Left ventricle myocardium superior (tissue), 1 donor: Measurements from ENCODE around the gene ZFR. TPM values are rescaled to one million over a fixed set of nuclear protein-coding genes. Genes with fewer than 3 reads are reported as not detected.
A peak's percentile ranks its signal among the peaks of the same experiment; 100 is the strongest.
"Not testable (repeated sequence)": the region's sequence is repeated elsewhere in the genome, so short reads cannot be mapped to it uniquely, and the experiment has no call there.

Source experiments
- ATAC-seq: fragments of 200-7000 bp; cut with Tn5 transposase; one replicate; pipeline ENCODE4 v1.9.1; 2020; ENCODE audit warnings: mild to moderate bottlenecking, moderate library complexity
- DNase-seq: peaks from one replicate; pipeline ENCODE4 v3.0.0-alpha.2; 2020
- intact Hi-C: fragments of 100-400 bp; cut with micrococcal nuclease; formaldehyde crosslinking; loops from one replicate; pipeline ENCODE4 v1.11.0; 2022
- total RNA-seq: library from RNA; stranded (reverse); fragmentation: NEBNext Ultra II Directional; extraction: Animal tissue kit (Norgen Biotek cat#: 25700); gene quantifications from one replicate; pipeline ENCODE4 v1.2.1, GENCODE V29; 2021
- donor health status: DM: no; HTN: yes; CAD: no; lungs with severe emphysema.

ZFR gene
- total RNA-seq, 1 donor from 2014 or later: 51.6 TPM

DNA sequence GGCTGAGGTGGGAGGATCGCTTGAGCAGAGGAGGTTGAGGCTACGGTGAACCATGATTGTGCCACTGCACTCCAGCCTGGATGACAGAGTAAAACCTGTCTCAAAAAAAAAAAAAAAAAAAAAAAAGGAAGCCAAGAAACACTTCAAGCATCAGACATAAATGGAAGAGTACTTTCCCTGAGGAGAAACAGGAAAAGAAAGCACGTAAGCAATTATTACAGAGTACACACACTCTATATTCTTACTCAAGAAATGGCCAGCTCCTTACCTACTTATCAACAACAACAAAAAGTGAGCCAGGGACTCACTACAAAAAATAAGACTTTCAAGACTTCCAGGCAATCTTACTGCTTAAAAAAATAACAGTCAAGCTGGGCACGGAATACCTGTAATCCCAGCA is 21.8 kb downstream of the ZFR start:
- intact Hi-C loops: no loop called here
- DNase-seq (no peak), ATAC-seq (no peak)

GRCh38 chr5:32421075-32421474 is 23.5 kb downstream of the ZFR start:
- ATAC-seq (peak; percentile 51), DNase-seq (no peak)
- intact Hi-C loops: no loop called here

GRCh38 chr5:32420506-32420905 is 24.0 kb downstream of the ZFR start:
- ATAC-seq (peak; percentile 53), DNase-seq (no peak)
- intact Hi-C loops: no loop called here

- peak; percentile 49 for DNase-seq
- ATAC-seq: peak; percentile 81
- intact Hi-C loops: no loop called here
These were observed 24.7 kb downstream of the ZFR start for GRCh38 chr5:32419791-32420190.

GRCh38 chr5:32413466-32414263 is 30.9 kb downstream of the ZFR start:
- peak; percentile 79 for ATAC-seq
- no peak for DNase-seq
- intact Hi-C loops: no loop called here

DNA sequence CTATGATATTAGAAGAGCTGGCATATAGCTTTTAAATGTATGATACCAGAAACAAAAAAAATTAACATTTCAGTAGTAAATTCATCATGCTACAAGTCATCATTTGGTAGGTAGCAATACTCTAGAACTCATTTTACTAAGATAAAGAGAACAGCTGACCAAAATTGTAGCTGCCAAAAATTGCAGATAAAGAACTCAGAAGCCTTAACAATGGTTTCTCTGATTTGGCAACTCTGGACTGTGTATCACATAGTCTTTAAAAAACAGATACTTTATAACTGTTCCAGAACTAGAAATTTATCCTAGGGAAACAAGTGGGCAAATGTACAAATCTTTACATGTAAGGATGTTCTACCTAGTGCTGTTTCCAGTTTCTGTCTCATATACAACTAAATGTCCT is 33.9 kb downstream of the ZFR start:
- ATAC-seq: peak; percentile 45
- intact Hi-C loops: no loop called here
- no peak for DNase-seq

DNA sequence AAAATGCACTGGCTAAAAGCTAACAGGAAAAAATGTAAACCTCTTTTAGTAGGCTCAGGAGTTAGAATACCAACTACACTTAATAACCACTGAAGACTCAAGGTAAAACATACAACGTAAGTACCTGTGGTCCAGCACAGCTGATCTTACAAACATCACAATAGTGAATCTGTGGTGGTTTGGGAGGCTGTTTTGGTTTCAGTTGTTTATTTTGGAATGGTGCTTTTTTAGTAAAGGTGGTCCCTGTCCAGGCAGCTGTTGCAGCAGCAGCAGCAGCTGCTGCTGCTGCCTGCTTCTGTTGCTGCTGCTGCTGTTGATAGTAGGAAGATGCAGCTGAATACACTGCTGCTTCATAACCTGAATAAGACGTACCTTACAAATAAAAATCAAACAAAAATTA is 37.9 kb downstream of the ZFR start:
- no peak for ATAC-seq
- intact Hi-C loops: no loop called here
- DNase-seq: no peak

GRCh38 chr5:32405507-32405906 is 39.0 kb downstream of the ZFR start:
- ATAC-seq: no peak

DNA sequence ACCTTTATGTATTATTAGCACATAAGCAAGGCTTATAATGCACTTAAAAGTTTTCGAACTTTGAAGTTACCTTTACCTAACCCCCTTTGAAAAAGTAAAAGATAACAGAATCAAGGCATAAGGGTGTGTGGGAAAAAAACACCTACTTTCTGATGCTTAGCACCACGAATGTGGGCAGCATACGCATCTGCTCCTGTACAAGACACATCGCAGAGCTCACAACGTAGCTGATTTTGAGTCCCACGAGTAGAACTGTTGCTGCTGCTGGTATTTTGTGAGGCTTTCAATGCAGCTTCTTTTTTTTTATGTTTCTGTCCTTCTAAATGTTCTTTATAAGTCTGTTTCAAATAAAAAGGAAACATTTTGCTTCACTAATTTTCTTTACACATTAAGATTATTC is 40.8 kb downstream of the ZFR start:
- ATAC-seq (no peak), DNase-seq (no peak)
- intact Hi-C loops: no loop called here

More at GRCh38 chr5:32405507-32405906, 39.0 kb downstream of the ZFR start:
- DNase-seq: no peak
- intact Hi-C loops: no loop called here

GRCh38 chr5:32400401-32400800 is 44.1 kb downstream of the ZFR start:
- ATAC-seq: no peak

DNA sequence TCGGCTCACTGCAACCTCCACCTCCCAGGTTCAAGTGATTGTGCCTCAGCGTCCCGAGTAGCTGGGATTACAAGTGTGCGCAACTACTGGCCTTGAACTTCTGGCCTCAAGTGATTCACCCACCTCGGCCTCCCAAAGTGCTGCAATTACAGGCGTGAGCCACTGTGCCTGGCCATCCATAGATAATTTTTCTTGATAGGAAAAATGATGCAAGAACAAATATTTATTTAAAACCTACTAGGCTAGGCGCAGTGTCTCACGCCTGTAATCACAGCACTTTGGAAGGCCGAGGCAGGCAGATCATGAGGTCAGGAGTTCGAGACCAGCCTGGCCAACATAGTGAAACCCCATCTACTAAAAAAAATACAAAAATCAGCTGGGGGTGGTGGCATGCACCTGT is 45.8 kb downstream of the ZFR start:
- ATAC-seq, intact Hi-C loops, DNase-seq: not testable (repeated sequence)

More at GRCh38 chr5:32400401-32400800, 44.1 kb downstream of the ZFR start:
- intact Hi-C loops: no loop called here
- DNase-seq: no peak

DNA sequence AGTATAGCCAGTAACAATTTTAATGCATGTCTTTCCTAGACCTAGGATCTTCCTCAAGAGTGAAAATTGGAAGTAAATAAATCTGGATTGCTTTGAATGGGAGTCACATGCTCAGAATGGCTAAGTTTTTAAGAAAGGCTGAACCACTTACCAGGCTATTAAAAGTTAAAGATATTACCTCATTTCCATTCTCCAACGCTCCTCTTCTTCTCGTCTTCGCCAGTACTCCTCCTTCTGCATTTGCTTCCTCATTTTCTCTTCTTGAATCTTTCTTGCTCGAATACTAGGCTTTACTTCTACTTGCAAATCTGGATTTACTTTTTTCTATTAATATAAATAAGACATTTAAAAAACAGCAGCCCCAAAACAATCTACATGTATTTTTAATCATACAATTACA is 49.6 kb downstream of the ZFR start:
- intact Hi-C loops: no loop called here
- no peak for ATAC-seq

GRCh38 chr5:32392039-32392438 is 52.5 kb downstream of the ZFR start:
- intact Hi-C loops: no loop called here
- DNase-seq (no peak), ATAC-seq (no peak)

More for the DNA sequence above, 49.6 kb downstream of the ZFR start:
- no peak for DNase-seq

DNA sequence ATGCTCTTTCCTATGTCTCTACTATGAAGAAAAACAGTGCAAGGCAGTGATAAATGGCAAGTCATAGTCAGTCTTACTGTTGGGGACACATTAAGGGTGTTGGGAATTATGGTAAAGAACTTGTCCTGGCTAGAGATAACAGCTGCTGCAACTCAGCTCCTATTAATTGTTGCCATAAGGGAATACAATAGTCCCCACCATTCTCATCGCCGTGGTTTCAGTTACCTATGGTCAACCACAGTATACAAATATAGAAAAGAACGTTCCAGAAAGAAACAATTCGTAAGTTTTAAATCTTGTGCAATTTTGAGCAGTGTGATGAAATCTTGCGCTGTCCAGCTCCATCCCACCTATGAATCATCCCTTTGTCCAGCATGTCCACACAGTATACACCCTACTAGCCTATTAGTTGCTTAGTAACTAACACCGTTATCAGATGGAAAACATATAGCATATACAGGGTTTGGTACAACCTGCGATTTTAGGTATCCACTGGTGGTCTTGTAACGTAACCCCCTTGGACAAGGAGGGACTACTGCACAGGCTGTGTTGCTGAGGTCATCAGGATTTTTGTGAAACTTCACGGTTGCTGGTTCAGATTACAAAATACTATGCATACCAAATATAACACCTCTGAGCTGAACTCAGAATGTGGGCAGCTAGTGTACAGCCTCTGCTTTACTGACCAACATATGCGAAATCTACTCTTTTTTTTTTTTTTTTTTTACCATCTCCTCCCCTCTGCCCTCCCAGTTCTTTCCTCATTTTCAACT is 53.5 kb downstream of the ZFR start:
- intact Hi-C loops: no loop called here
- DNase-seq (no peak), ATAC-seq (peak; percentile 57)

GRCh38 chr5:32388432-32389129 is 56.0 kb downstream of the ZFR start:
- intact Hi-C loops: no loop called here
- no peak for DNase-seq
- ATAC-seq: peak; percentile 56

GRCh38 chr5:32387841-32388240 is 56.7 kb downstream of the ZFR start:
- DNase-seq (no peak), ATAC-seq (no peak)
- intact Hi-C loops: no loop called here

DNA sequence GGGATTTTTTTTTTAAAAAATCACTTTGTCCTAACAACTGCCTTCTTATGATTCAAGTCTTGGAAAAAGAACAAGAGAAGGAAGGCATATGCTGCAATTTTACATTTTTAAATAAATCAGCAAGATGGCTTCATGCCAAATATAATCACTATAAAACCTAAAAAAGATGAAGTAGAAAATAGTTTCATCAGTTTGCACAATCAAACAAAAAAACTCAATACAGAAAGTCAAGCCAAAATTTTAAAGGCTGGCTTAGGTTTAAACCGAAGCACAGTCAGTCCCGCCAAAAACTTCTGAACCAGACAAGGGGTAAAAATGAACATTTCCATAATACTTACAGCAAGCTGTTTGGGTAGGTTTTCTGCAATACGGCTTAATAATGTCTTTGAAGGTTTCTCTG is 57.3 kb downstream of the ZFR start:
- no peak for DNase-seq
- peak; percentile 23 for ATAC-seq
- intact Hi-C loops: no loop called here

- no peak for ATAC-seq
- DNase-seq: no peak
- intact Hi-C loops: no loop called here
These were observed 59.9 kb downstream of the ZFR start for GRCh38 chr5:32384621-32385020.

GRCh38 chr5:32383586-32383985 is 61.0 kb downstream of the ZFR start:
- DNase-seq (no peak), ATAC-seq (no peak)
- intact Hi-C loops: no loop called here

DNA sequence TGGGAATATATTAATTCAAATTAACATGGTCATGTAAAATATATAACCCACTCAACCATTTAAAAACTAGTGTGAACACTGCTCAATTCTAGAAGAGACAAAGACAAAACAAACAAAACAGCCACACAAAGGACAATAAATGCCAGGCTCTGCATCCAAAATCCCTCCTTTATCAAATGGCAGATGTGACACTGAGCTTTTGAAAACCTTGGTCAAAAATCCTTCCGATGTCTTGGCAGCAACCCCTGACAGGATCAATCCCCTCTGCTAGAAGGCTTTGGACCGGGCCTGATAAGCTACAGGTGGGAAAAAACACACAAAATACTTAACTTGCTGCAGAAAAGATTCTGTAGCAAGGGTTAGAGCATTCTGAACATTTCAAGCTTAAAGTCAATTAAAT is 61.5 kb downstream of the ZFR start:
- DNase-seq: no peak
- intact Hi-C loops: no loop called here
- ATAC-seq: no peak
